OCI-LY3 (cell line): ENCODE data around the gene PTS.

ENCODE experiments used
- H2AFZ ChIP-seq: fragments of 200-600, 300-600 bp; shearing (Covaris generic); 2 replicates; pipeline ENCODE4 v1.6.0; 2014; ENCODE audit warnings: antibody characterized with exemption, low read depth, low read length
- H3K27ac ChIP-seq: fragments of 200-600, 300-600 bp; sonication (generic); 2 replicates; pipeline ENCODE4 v1.5.1; 2014; ENCODE audit warnings: mild to moderate bottlenecking, low read length, moderate library complexity, mixed read lengths
- H3K27me3 ChIP-seq: fragments of 200-600, 300-600 bp; sonication (generic); 2 replicates; pipeline ENCODE4 v1.6.1; 2014; ENCODE audit warnings: low read depth, low read length, mixed read lengths
- H3K36me3 ChIP-seq: fragments of 200-600, 300-600 bp; sonication (generic); replicated peaks from 2 replicates; pipeline ENCODE3; 2014; ENCODE audit warnings: low read depth, low read length, mixed read lengths
- H3K4me1 ChIP-seq: fragments of 300-600, 200-600 bp; sonication (generic); 2 replicates; pipeline ENCODE4 v1.6.1; 2014; ENCODE audit warnings: low read length, mixed read lengths
- H3K4me2 ChIP-seq: fragments of 200-600, 300-600 bp; sonication (generic); 2 replicates; pipeline ENCODE4 v1.6.1; 2014; ENCODE audit warnings: low read length, mixed read lengths
- H3K4me3 ChIP-seq: fragments of 300-600, 200-600 bp; sonication (generic); 2 replicates; pipeline ENCODE4 v1.5.1; 2014; ENCODE audit warnings: antibody characterized with exemption, mild to moderate bottlenecking, low read length, moderate library complexity
- H3K79me2 ChIP-seq: fragments of 300-600, 200-600 bp; shearing (Covaris generic); 2 replicates; pipeline ENCODE4 v1.6.1; 2014; ENCODE audit warnings: mild to moderate bottlenecking, low read length, mixed read lengths
- H3K9ac ChIP-seq: fragments of 300-600, 200-600 bp; shearing (Covaris generic); 2 replicates; pipeline ENCODE4 v1.6.0; 2014; ENCODE audit warnings: mild to moderate bottlenecking, low read length, moderate library complexity
- H3K9me3 ChIP-seq: fragments of 200-600, 300-600 bp; shearing (Covaris generic); 2 replicates; pipeline ENCODE4 v1.6.1; 2014; ENCODE audit warnings: low read length, mixed read lengths; ENCODE audit not compliant: insufficient read depth
- H4K20me1 ChIP-seq: fragments of 200-600, 300-600 bp; sonication (generic); 2 replicates; pipeline ENCODE4 v1.6.1; 2016; ENCODE audit warnings: low read length, mixed read lengths; ENCODE audit not compliant: insufficient read depth
- CTCF ChIP-seq: fragments of 200-600, 300-600 bp; sonication (generic); IDR thresholded peaks from 2 replicates; pipeline ENCODE4 v1.5.1; 2014; ENCODE audit warnings: antibody characterized with exemption, low read length, low read depth
- EZH2phosphoT487 ChIP-seq: fragments of 200-600 bp; shearing (Covaris generic); IDR thresholded peaks from 2 replicates; pipeline ENCODE4 v1.6.1; 2018; ENCODE audit warnings: antibody characterized with exemption, mixed run types, low read depth

The PTS gene

GRCh38 chr11:112277941-112278340 is 51.7 kb downstream of the PTS start:
- Histone ChIP-seq H3K79me2 (no peaks in the 10 kb centered on the region), H3K27ac (no peak overlapping the region), H3K36me3 (no peaks in the 10 kb centered on the region), H3K4me2 (no peak overlapping the region), H3K4me3 (no peak overlapping the region), H3K9me3 (no peaks in the 10 kb centered on the region), H3K27me3 (peaks cover 15% of the 10 kb centered on the region), H2AFZ (no peak overlapping the region), H3K9ac (no peak overlapping the region), H4K20me1 (no peaks in the 10 kb centered on the region), H3K4me1 (0 out of 2 replicates have a peak, but pooled peaks cover 7% of the 10 kb centered on the region)
- TF ChIP-seq CTCF (no peak), EZH2phosphoT487 (no peak)

GRCh38 chr11:112278803-112279202 is 52.6 kb downstream of the PTS start:
- no peak overlapping the region for H3K9ac ChIP-seq
- H3K27me3 ChIP-seq: peaks cover 20% of the 10 kb centered on the region
- no peak overlapping the region for H3K27ac ChIP-seq
- no peaks in the 10 kb centered on the region for H3K36me3 ChIP-seq
- H3K9me3 ChIP-seq: no peaks in the 10 kb centered on the region
- H3K4me1 ChIP-seq: 0 out of 2 replicates have a peak, but pooled peaks cover 7% of the 10 kb centered on the region
- H2AFZ ChIP-seq: no peak overlapping the region
- no peak for TF ChIP-seq EZH2phosphoT487
- TF ChIP-seq CTCF: no peak
- H3K4me3 ChIP-seq: no peak overlapping the region
- H3K4me2 ChIP-seq: no peak overlapping the region
- no peaks in the 10 kb centered on the region for H4K20me1 ChIP-seq
- no peaks in the 10 kb centered on the region for H3K79me2 ChIP-seq

GRCh38 chr11:112279901-112280267 is 53.7 kb downstream of the PTS start:
- no peaks in the 10 kb centered on the region for H3K79me2 ChIP-seq
- H3K9ac ChIP-seq: peak overlapping the region; percentile 39; the same call in 1 of the 2 replicates
- peak overlapping the region; percentile 96 for H3K4me2 ChIP-seq
- peaks cover 20% of the 10 kb centered on the region for H3K27me3 ChIP-seq
- peak overlapping the region; percentile 82 for H3K4me3 ChIP-seq
- TF ChIP-seq EZH2phosphoT487: no peak
- TF ChIP-seq CTCF: peak; percentile 53
- no peak overlapping the region for H3K27ac ChIP-seq
- no peaks in the 10 kb centered on the region for H4K20me1 ChIP-seq
- peak overlapping the region; percentile 89 for H2AFZ ChIP-seq
- 0 out of 2 replicates have a peak, but pooled peaks cover 7% of the 10 kb centered on the region for H3K4me1 ChIP-seq
- no peaks in the 10 kb centered on the region for H3K9me3 ChIP-seq
- H3K36me3 ChIP-seq: no peaks in the 10 kb centered on the region

GRCh38 chr11:112280268-112281126 is 54.3 kb downstream of the PTS start:
- peaks cover 20% of the 10 kb centered on the region for H3K27me3 ChIP-seq
- H3K9me3 ChIP-seq: no peaks in the 10 kb centered on the region
- H4K20me1 ChIP-seq: no peaks in the 10 kb centered on the region
- H2AFZ ChIP-seq: peak overlapping the region; percentile 89
- peak overlapping the region; percentile 96 for H3K4me2 ChIP-seq
- peak overlapping the region; percentile 39 for H3K9ac ChIP-seq
- H3K79me2 ChIP-seq: no peaks in the 10 kb centered on the region
- TF ChIP-seq EZH2phosphoT487 (no peak), CTCF (peak; percentile 73)
- H3K36me3 ChIP-seq: no peaks in the 10 kb centered on the region
- 0 out of 2 replicates have a peak, but pooled peaks cover 7% of the 10 kb centered on the region for H3K4me1 ChIP-seq
- no peak overlapping the region for H3K27ac ChIP-seq
- peak overlapping the region; percentile 82 for H3K4me3 ChIP-seq
